ENCODE data around the gene EIF3I.

- TF ChIP-seq EZH2 (IDR thresholded peaks at IDR 0.05; ENCODE audit: borderline replicate concordance, low read length) (no peak), CTCF (IDR thresholded peaks at IDR 0.05; ENCODE audit: low read length) (no peak)
Observed at GRCh38 chr1:32199043-32199716, 23.0 kb upstream of the EIF3I start.

All from OCI-LY1 (cell line).